ENCODE results near the gene WDR91.

DNA sequence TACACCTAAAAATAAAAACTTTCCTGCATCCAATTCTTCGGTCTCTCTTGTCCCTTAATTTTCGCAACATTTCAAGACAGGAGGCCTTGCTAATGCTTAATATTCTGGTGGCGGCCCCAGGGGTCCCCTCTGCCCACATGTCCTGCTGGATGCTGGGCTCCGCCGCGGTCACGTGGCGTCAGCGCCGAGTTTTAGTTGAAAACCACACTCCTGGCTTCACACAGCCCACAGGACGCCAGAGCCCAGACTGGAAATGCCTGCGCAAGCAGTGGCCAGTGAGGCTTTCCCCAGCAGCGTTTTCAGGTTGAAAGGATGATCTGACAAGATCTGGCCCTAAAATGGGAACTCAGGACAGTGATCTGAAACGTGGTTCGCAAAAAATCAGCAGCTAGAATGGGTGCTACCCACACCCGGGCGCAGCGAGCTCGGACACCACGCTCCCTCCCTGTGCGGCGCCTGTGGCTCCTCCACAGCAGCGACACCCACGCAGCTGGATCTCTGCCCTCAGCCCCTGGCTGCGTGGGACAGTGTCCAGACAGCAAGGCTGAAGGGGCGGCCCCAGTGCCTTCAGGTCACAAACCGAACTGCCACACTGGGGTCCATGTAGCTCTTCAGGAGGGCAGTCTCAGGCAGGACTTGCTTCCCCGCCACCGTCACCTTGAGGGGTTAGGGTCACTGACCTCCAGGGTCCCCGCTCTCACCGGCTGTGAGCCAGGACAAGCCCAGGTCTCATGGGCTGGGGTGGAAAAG, 29.2 kb downstream of the WDR91 start:
- TF ChIP-seq CTCF (IDR thresholded peaks at IDR 0.05) = no peak
- TF ChIP-seq POLR2AphosphoS5 (IDR thresholded peaks at IDR 0.05; ENCODE audit: low read depth, low read length) = no peak
- no peak for TF ChIP-seq REST (IDR thresholded peaks at IDR 0.05; ENCODE audit: insufficient read depth in 1 of 2, low read depth in 2 of 2, low read length in 1 of 2)
- TF ChIP-seq SIN3A (IDR thresholded peaks at IDR 0.05; ENCODE audit: borderline replicate concordance, insufficient read depth, low read depth, low read length) = no peak
